T-cell (primary cell): ENCODE results near the gene SEC11A. TPM values are rescaled to one million over a fixed set of nuclear protein-coding genes. Genes with fewer than 3 reads are reported as not detected.
A peak's percentile ranks its signal among the peaks of the same experiment; 100 is the strongest.

Experiments used
- ATAC-seq, 4 experiments: fragments of 200-7000 bp in 3 of 4; fragments of 150-1000 bp in 1 of 4; cut with Tn5 transposase; replicated peaks in 1 of 4; 1 replicate in 3 of 4; 2 replicates in 1 of 4; pipeline ENCODE4 v1.10.0; 2021; ENCODE audit warnings: moderate library complexity in 3 of 4, mild to moderate bottlenecking in 2 of 4, moderate number of reproducible peaks in 1 of 4
- CTCF ChIA-PET, 2 donors: fragments of 300-600 bp; sonication (Branson Sonifier 250); formaldehyde crosslinking; loops; one replicate each; lab custom pipeline; 2022; ENCODE audit warnings: antibody characterized with exemption in 2 of 2; lab: Charles Lee
- POLR2A ChIA-PET, 2 donors: fragments of 300-600 bp; sonication (Branson Sonifier 250); formaldehyde crosslinking; loops; one replicate each; lab custom pipeline; 2022; ENCODE audit warnings: antibody characterized with exemption in 2 of 2; lab: Charles Lee
- DNase-seq, 35 experiments: peaks; one replicate each; pipeline versions ENCODE4 v3.0.0 to v3.0.0-alpha.2; 2013 to 2023
- H3K27ac ChIP-seq: one replicate; pipeline ENCODE4 v1.5.1; 2013; ENCODE audit warnings: low read length
- H3K27me3 ChIP-seq, 2 experiments: replicated peaks in 1 of 2; 1 replicate in 1 of 2; 2 replicates in 1 of 2; pipeline versions ENCODE4 v1.6.1 to v1.7.0; 2013; ENCODE audit warnings: low read length in 1 of 2, mixed read lengths in 1 of 2; ENCODE audit not compliant: control insufficient read depth in 2 of 2, insufficient read depth in 2 of 2; ENCODE audit errors: extremely low read depth in 1 of 2
- H3K36me3 ChIP-seq, 2 donors: 1 replicate in 1 of 2; 2 replicates in 1 of 2; pipeline versions ENCODE4 v1.6.1 to v1.7.0; 2013; ENCODE audit warnings: low read length in 1 of 2; ENCODE audit not compliant: control insufficient read depth in 2 of 2, insufficient read depth in 1 of 2; ENCODE audit errors: extremely low read depth in 1 of 2
- H3K4me1 ChIP-seq, 2 experiments: 1 replicate in 1 of 2; 2 replicates in 1 of 2; pipeline versions ENCODE4 v1.6.1 to v1.7.0; 2013; ENCODE audit warnings: low read length in 2 of 2, mixed read lengths in 1 of 2; ENCODE audit not compliant: insufficient read depth in 2 of 2, control insufficient read depth in 1 of 2; ENCODE audit errors: extremely low read depth in 1 of 2
- H3K4me3 ChIP-seq, 2 donors: 1 replicate in 1 of 2; 2 replicates in 1 of 2; pipeline versions ENCODE4 v1.5.1 to v1.7.0; 2013; ENCODE audit warnings: mild to moderate bottlenecking in 2 of 2, low read length in 1 of 2, moderate library complexity in 1 of 2; ENCODE audit not compliant: control insufficient read depth in 1 of 2; ENCODE audit errors: extremely low read depth in 1 of 2
- H3K9me3 ChIP-seq: 2 replicates; pipeline ENCODE4 v1.7.0; 2013
- H3K27ac Mint-ChIP-seq, 2 donors: one replicate each; pipeline ENCODE4 v1.8.0; 2020 to 2021; ENCODE audit warnings: mild to moderate bottlenecking in 2 of 2, mixed read lengths in 2 of 2
- H3K27me3 Mint-ChIP-seq, 2 donors: one replicate each; pipeline ENCODE4 v1.8.0; 2021 to 2022; ENCODE audit warnings: mixed read lengths in 2 of 2
- H3K36me3 Mint-ChIP-seq: one replicate; pipeline ENCODE4 v1.8.0; 2021; ENCODE audit warnings: mixed read lengths
- H3K4me1 Mint-ChIP-seq, 3 donors: one replicate each; pipeline ENCODE4 v1.8.0; 2020 to 2022; ENCODE audit warnings: mixed read lengths in 3 of 3, mild to moderate bottlenecking in 1 of 3
- H3K4me3 Mint-ChIP-seq, 3 donors: one replicate each; pipeline ENCODE4 v1.8.0; 2020 to 2022; ENCODE audit warnings: mild to moderate bottlenecking in 3 of 3, mixed read lengths in 3 of 3, moderate library complexity in 3 of 3
- H3K9me3 Mint-ChIP-seq, 3 donors: one replicate each; pipeline ENCODE4 v1.8.0; 2020 to 2022; ENCODE audit warnings: mixed read lengths in 3 of 3
- WGBS: methylation state at CpG from one replicate; pipeline ENCODE4 v1.1.5; 2013; ENCODE audit warnings: missing lambda C conversion rate; ENCODE audit not compliant: insufficient coverage; 5-methylcytosine and 5-hydroxymethylcytosine counted together
- total RNA-seq, 35 experiments: library from RNA in 6 of 35; stranded (reverse) in 6 of 35; fragments of 120-200 nt in 1 of 35; gene quantifications; one replicate each; pipeline versions ENCODE4 v1.2.1 to v1.2.4 and lab custom pipeline; 2013 to 2026

Gene SEC11A
- total RNA-seq, 5 donors from 2014 or later (not counting 1 experiment from before 2014, with no cell fraction given) = 52.3 to 68.9 (median 66.5) TPM

DNA sequence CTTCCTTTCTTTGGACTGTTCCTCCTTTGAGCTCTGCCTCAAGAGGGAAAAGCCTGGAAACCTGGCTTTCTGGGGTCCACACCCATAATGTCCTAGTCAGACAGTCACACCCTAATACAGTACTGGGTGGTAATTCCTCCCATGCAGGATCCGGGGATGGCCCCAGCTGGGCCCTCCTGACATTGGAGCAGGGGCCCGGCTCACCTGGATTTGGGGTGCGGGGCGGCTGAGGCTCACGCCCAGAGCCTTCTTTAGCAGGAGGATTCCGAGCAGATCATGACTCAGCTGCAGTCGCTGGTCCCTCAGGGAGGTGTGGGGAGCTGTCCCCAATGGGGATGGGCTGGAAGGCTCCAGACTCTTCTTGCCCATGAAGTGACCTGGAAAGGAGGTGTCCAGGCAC is 59.0 kb downstream of the SEC11A start:
- ChIA-PET CTCF (interaction anchor here in 1 of 2 donors (1.2 kb wide), 1 partner anchor 10 kb away, joined by 3 read pairs; no protein-coding TSS in a partner anchor), POLR2A (no interaction called here)
- Mint-ChIP-seq H3K27me3 (no peaks in the 10 kb centered on the region), H3K27ac (peak overlapping the region; percentile 36 to 66), H3K4me3 (peak overlapping the region; percentile 63 to 78 (median 76)), H3K4me1 (peaks cover 36 to 54% (median 44%) of the 10 kb centered on the region in 3 donors), H3K9me3 (no peaks in the 10 kb centered on the region), H3K36me3 (peaks cover 5% of the 10 kb centered on the region)
- WGBS = 98% methylated on average over 7 of the region's 7 CpGs
- Histone ChIP-seq H3K4me1 (peaks cover 7 to 52% of the 10 kb centered on the region in 2 experiments), H3K9me3 (no peaks in the 10 kb centered on the region), H3K27me3 (no peaks in the 10 kb centered on the region), H3K4me3 (no peak overlapping the region), H3K36me3 (peaks cover 0 to 7% of the 10 kb centered on the region in 2 donors), H3K27ac (no peak overlapping the region)
- DNase-seq = no peak
- ATAC-seq = no peak

DNA sequence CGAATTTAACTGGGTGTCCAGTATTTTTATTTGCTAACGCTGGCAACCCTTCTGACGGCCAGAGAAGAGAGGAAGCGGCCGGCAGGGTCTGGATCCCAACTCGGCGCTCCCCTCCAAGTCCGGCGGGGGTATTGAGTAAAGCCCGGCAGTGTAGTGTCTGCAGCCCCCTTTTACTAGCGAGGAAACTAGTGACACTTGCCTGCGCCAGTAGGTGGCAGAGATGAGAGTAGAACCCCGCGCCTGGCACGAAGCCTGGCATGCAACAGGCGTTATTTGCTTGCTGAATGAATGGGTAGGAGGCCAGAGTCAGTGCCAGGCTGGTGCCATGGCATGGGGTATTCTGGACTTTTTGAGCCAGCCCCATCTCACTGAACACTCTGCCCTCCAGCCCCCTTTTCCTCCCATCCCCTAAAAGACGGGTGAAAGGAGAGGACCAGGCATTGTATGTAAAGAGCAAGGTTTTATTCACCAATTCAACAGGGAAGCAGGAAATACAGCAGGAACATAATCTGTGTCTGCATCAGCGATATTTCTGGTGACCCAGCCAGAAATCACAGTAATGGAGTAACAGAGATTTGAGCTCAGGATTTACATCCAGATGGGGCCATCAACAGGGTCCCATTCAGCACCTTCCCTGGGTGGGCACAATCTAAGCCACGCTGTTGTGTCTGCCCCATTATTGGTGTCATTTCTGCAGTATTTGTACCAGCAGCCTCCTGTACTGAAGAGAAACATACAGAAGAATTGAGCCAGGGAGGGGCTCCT is 61.1 kb downstream of the SEC11A start:
- Mint-ChIP-seq H3K4me3 (peak overlapping the region; percentile 93 to 97 (median 96)), H3K4me1 (peaks cover 40 to 56% (median 50%) of the 10 kb centered on the region in 3 donors), H3K27ac (peak overlapping the region; percentile 88 to 96), H3K36me3 (peaks cover 10% of the 10 kb centered on the region), H3K9me3 (no peaks in the 10 kb centered on the region), H3K27me3 (no peaks in the 10 kb centered on the region)
- Histone ChIP-seq H3K4me1 (peaks cover 7 to 52% of the 10 kb centered on the region in 2 experiments), H3K27ac (peak overlapping the region; percentile 60), H3K36me3 (peaks cover 4 to 25% of the 10 kb centered on the region in 2 donors), H3K9me3 (no peaks in the 10 kb centered on the region), H3K4me3 (peak overlapping the region; percentile 91 to 99), H3K27me3 (no peaks in the 10 kb centered on the region)
- DNase-seq = peak; percentile 57 to 85 (median 71)
- WGBS = 10% methylated on average over 13 of the region's 19 CpGs
- ChIA-PET CTCF (interaction anchor here (0.5 to 2.1 kb wide), 9 partner anchors 9 to 345 kb away, joined by 3 to 7 read pairs (median 3); no protein-coding TSS in a partner anchor), POLR2A (interaction anchor here (0.7 to 1.4 kb wide), 3 partner anchors 10 to 23 kb away, joined by 3 to 5 read pairs (median 4); no protein-coding TSS in a partner anchor)
- peak; percentile 44 to 56 (median 52) for ATAC-seq

DNA sequence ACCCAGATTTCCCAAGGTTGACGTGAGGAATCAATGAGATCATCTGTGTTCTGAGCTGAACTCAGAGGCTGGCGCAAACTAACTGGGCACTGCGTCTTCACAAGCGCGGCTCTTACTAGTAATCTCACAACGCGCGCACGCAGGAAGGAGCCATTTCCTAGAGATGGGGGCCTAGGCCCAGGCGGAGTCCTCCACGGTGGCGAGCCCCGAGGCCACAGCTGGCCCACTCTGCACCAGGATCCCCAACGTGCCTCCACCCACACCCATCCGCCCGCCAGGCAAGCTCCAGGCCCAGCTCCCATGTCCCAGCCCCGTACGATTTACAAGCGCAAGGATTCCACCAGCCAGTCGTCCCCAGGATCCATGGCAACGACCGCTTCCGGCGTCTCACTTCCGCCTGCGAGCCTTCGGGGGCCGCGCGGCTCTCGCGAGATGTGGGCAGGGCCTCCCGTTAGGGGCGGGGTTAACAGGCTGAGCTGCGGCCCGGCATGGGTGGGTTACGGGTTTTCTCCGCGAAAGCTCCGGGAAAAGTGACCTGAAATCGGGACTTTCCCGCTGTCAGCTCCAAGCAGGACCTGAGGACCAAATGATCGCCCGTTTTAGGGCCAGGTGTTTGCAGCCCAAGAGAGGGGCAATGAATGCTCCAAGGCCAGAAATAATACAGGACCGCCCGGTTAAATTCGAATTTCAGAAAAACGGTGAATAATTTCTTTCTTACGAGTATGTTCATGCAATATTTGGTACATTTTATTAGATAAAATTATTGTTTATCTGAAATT is 61.8 kb downstream of the SEC11A start, which contains the start of gene WDR73:
TSS of gene WDR73 (minus strand) at position 374 of the 779 bp plus-strand sequence. CDS start at position 365, 9 bp downstream.
- H3K4me3 Mint-ChIP-seq = peak within 1 kb of the TSS; percentile 93 to 97 (median 96)
- POLR2A ChIA-PET = interaction anchor here (0.6 to 1.4 kb wide), 5 partner anchors 19 to 203 kb away, joined by 3 to 13 read pairs (median 5); no protein-coding TSS in a partner anchor
- peaks cover 39 to 53% (median 48%) of the 10 kb centered on the region in 3 donors for H3K4me1 Mint-ChIP-seq
- DNase-seq (peak; percentile 90 to 99 (median 97)), ATAC-seq (peak; percentile 80 to 83 (median 81))
- WGBS = 0% methylated on average over 44 of the region's 49 CpGs
- Histone ChIP-seq H3K9me3 (no peaks in the 10 kb centered on the region), H3K36me3 (peaks cover 4 to 31% of the 10 kb centered on the region in 2 donors), H3K4me1 (peaks cover 7 to 46% of the 10 kb centered on the region in 2 experiments), H3K4me3 (peak within 1 kb of the TSS; percentile 91 to 99), H3K27me3 (no peaks in the 10 kb centered on the region), H3K27ac (peak within 1 kb of the TSS; percentile 70)
- H3K9me3 Mint-ChIP-seq = no peaks in the 10 kb centered on the region
- peak within 1 kb of the TSS; percentile 96 for H3K27ac Mint-ChIP-seq
- peaks cover 11% of the 10 kb centered on the region for H3K36me3 Mint-ChIP-seq
- no peaks in the 10 kb centered on the region for H3K27me3 Mint-ChIP-seq
- CTCF ChIA-PET = interaction anchor here (0.5 to 2.1 kb wide), 11 partner anchors 19 to 345 kb away, joined by 3 to 7 read pairs (median 3); no protein-coding TSS in a partner anchor

DNA sequence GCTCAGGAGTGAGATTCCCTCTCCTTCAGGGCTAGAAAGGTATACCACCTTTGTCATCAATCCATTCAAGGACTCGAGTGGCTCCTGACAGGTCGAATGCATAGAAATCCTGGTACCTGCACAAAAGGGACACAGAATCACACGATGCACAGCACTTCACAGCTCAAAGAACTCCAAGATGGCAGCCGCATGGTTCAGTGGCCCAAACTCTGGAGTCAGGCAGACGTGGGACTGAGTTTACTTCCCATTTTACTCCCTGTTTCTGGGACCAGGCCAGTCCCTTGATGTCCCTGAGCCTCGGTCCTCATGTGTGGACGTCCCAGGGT is 62.4 kb downstream of the SEC11A start:
- H3K36me3 Mint-ChIP-seq = peaks cover 16% of the 10 kb centered on the region
- Histone ChIP-seq H3K27me3 (no peaks in the 10 kb centered on the region), H3K9me3 (no peaks in the 10 kb centered on the region), H3K36me3 (peaks cover 4 to 36% of the 10 kb centered on the region in 2 donors), H3K4me3 (peak overlapping the region; percentile 91 to 99), H3K4me1 (peaks cover 5 to 41% of the 10 kb centered on the region in 2 experiments), H3K27ac (peak overlapping the region; percentile 70)
- 20% methylated on average over 7 of the region's 7 CpGs for WGBS
- DNase-seq (no peak), ATAC-seq (no peak)
- no peaks in the 10 kb centered on the region for H3K27me3 Mint-ChIP-seq
- peak overlapping the region; percentile 96 for H3K27ac Mint-ChIP-seq
- H3K4me1 Mint-ChIP-seq = peaks cover 36 to 50% (median 49%) of the 10 kb centered on the region in 3 donors
- peak overlapping the region; percentile 93 to 97 (median 96) for H3K4me3 Mint-ChIP-seq
- POLR2A ChIA-PET = interaction anchor here (0.9 to 1.4 kb wide), 4 partner anchors 18 to 204 kb away, joined by 3 to 13 read pairs (median 5); no protein-coding TSS in a partner anchor
- H3K9me3 Mint-ChIP-seq = no peaks in the 10 kb centered on the region
- CTCF ChIA-PET = interaction anchor here (1.1 to 2.1 kb wide), 4 partner anchors 18 to 82 kb away, joined by 3 to 5 read pairs (median 4); no protein-coding TSS in a partner anchor

DNA sequence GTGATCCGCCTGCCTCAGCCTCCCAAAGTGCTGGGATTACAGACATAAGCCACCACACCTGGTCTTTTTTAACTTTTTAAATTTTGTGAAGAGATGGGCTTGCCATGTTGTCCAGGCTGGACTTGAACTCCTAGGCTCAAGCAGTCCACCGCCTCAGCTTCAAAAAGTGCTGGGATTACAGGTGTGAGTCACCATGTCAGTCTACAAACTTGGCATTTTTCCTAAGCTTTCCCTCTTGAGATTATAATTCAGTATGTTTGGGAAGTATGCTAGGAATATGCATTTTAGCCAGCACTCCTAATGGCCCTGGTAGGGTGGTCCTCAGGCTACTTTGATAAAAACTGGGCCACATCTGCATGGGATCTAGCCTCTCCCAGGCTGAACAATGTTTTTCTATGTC is 66.2 kb downstream of the SEC11A start:
- no peak overlapping the region for H3K4me3 ChIP-seq
- Mint-ChIP-seq H3K9me3 (no peaks in the 10 kb centered on the region), H3K27me3 (no peaks in the 10 kb centered on the region), H3K4me1 (peaks cover 23 to 43% (median 32%) of the 10 kb centered on the region in 3 donors), H3K27ac (no peak overlapping the region), H3K4me3 (no peak overlapping the region), H3K36me3 (peaks cover 38% of the 10 kb centered on the region)
- peaks cover 5 to 18% of the 10 kb centered on the region in 2 experiments for H3K4me1 ChIP-seq
- no CpG with 5 or more reads among the region's 2 CpGs for WGBS
- H3K27ac ChIP-seq = no peak overlapping the region
- peaks cover 10 to 71% of the 10 kb centered on the region in 2 donors for H3K36me3 ChIP-seq
- ChIA-PET POLR2A (interaction anchor here in 1 of 2 donors (0.6 kb wide), 2 partner anchors 15 to 73 kb away, joined by 3 read pairs; no protein-coding TSS in a partner anchor), CTCF (interaction anchor here (1.2 kb wide), 2 partner anchors 62 to 79 kb away, joined by 3 to 4 read pairs; no protein-coding TSS in a partner anchor)
- DNase-seq (no peak), ATAC-seq (no peak)
- H3K9me3 ChIP-seq = no peaks in the 10 kb centered on the region
- no peaks in the 10 kb centered on the region for H3K27me3 ChIP-seq
